ENCODE data around the gene TBC1D22A. TPM values are rescaled to one million over a fixed set of nuclear protein-coding genes. Genes with fewer than 3 reads are reported as not detected.

The TBC1D22A gene
- 9.8 and 15.9 TPM in 2 replicates for total RNA-seq

GRCh38 chr22:46762238-46763050, at the start of gene TBC1D22A:
Gene TBC1D22A, plus strand, starts transcription at chr22:46762650. Its CDS starts 137 bp downstream, at chr22:46762787.

GRCh38 chr22:46737976-46738646, 24.3 kb upstream of the TBC1D22A start, which contains the start of gene CERK:
Gene CERK, minus strand, starts transcription at chr22:46738252. Its CDS starts 104 bp downstream, at chr22:46738148.

Other genes starting within 250 kb of the TBC1D22A start
- 1.5 and 7.3 TPM in 2 replicates for gene CELSR1, start 225.0 kb upstream of the TBC1D22A start, total RNA-seq
- 32.7 and 65.3 TPM in 2 replicates for gene GRAMD4, start 142.3 kb upstream of the TBC1D22A start, total RNA-seq
- 52.6 and 68.0 TPM in 2 replicates for gene CERK, start 24.4 kb upstream of the TBC1D22A start, total RNA-seq

Data from smooth muscle cell of the umbilical artery (primary cell).